GM21619 (cell line): ENCODE data around the gene KRTAP10-1.

Source experiments
- ATAC-seq: cut with Tn5 transposase; IDR thresholded peaks from one replicate; pipeline ENCODE4 v1.9.1; 2021; ENCODE audit not compliant: unreplicated experiment

The KRTAP10-1 gene

GRCh38 chr21:44517175-44517899, 22.7 kb downstream of the KRTAP10-1 start:
- no peak for ATAC-seq

- no peak for ATAC-seq
Measured at GRCh38 chr21:44516828-44517174, 23.2 kb downstream of the KRTAP10-1 start.

- no peak for ATAC-seq
Measured at GRCh38 chr21:44516342-44516741, 23.7 kb downstream of the KRTAP10-1 start.

- no peak for ATAC-seq
Measured at GRCh38 chr21:44515359-44516165, 24.4 kb downstream of the KRTAP10-1 start.

GRCh38 chr21:44514746-44515358, 25.1 kb downstream of the KRTAP10-1 start:
- ATAC-seq: no peak

GRCh38 chr21:44514218-44514520, 25.8 kb downstream of the KRTAP10-1 start:
- no peak for ATAC-seq

GRCh38 chr21:44513389-44514217, 26.4 kb downstream of the KRTAP10-1 start:
- ATAC-seq: no peak

GRCh38 chr21:44512496-44513388, 27.3 kb downstream of the KRTAP10-1 start:
- no peak for ATAC-seq

GRCh38 chr21:44511938-44512275, 28.1 kb downstream of the KRTAP10-1 start:
- no peak for ATAC-seq

GRCh38 chr21:44511219-44511937, 28.6 kb downstream of the KRTAP10-1 start:
- ATAC-seq: no peak

- ATAC-seq: no peak
Measured at GRCh38 chr21:44510508-44511218, 29.3 kb downstream of the KRTAP10-1 start.

- no peak for ATAC-seq
Measured at GRCh38 chr21:44510109-44510507, 29.9 kb downstream of the KRTAP10-1 start.

GRCh38 chr21:44509539-44509938, 30.5 kb downstream of the KRTAP10-1 start:
- no peak for ATAC-seq

GRCh38 chr21:44508711-44509445, 31.1 kb downstream of the KRTAP10-1 start:
- no peak for ATAC-seq

- ATAC-seq: no peak
Measured at GRCh38 chr21:44508426-44508710, 31.6 kb downstream of the KRTAP10-1 start.

- no peak for ATAC-seq
Measured at GRCh38 chr21:44507673-44508425, 32.1 kb downstream of the KRTAP10-1 start.

GRCh38 chr21:44506279-44507255, 33.4 kb downstream of the KRTAP10-1 start:
- ATAC-seq: no peak
